WTC11 (cell line): ENCODE measurements around the gene STON2. TPM values are rescaled to one million over a fixed set of nuclear protein-coding genes. Genes with fewer than 3 reads are reported as not detected.

Source experiments
- ATAC-seq: fragments of 200-7000 bp; cut with Tn5 transposase; 2 replicates; pipeline ENCODE4 v1.10.0; 2021; ENCODE audit warnings: mild to moderate bottlenecking, moderate library complexity
- CTCF ChIA-PET: fragments of 300-600 bp; sonication (Branson Sonifier 250); formaldehyde crosslinking; loops from one replicate; lab custom pipeline; 2021; ENCODE audit warnings: antibody characterized with exemption; lab: Charles Lee
- POLR2A ChIA-PET: fragments of 350-600 bp; sonication (Branson Sonifier 250); formaldehyde crosslinking; loops from one replicate; lab custom pipeline; 2021; ENCODE audit warnings: antibody characterized with exemption; lab: Charles Lee
- DNase-seq: peaks from one replicate; pipeline ENCODE4 v3.0.0; 2021; ENCODE audit warnings: low spot score
- H3K27ac Mint-ChIP-seq: 2 replicates; pipeline ENCODE4 v1.8.0; 2021; ENCODE audit warnings: mixed read lengths
- H3K27me3 Mint-ChIP-seq: 2 replicates; pipeline ENCODE4 v1.8.0; 2021; ENCODE audit warnings: low read depth, mild to moderate bottlenecking, moderate library complexity, mixed read lengths
- H3K36me3 Mint-ChIP-seq: 2 replicates; pipeline ENCODE4 v1.8.0; 2021; ENCODE audit warnings: mixed read lengths
- H3K4me1 Mint-ChIP-seq: 2 replicates; pipeline ENCODE4 v1.8.0; 2022; ENCODE audit warnings: mixed read lengths
- H3K4me3 Mint-ChIP-seq: 2 replicates; pipeline ENCODE4 v1.8.0; 2021; ENCODE audit warnings: mild to moderate bottlenecking, moderate library complexity, mixed read lengths
- H3K9me3 Mint-ChIP-seq: 2 replicates; pipeline ENCODE4 v1.8.0; 2021; ENCODE audit warnings: mixed read lengths
- AFF4 ChIP-seq: sonication (generic); formaldehyde crosslinking; IDR thresholded peaks from 2 replicates; pipeline ENCODE4 v1.8.1; 2023; ENCODE audit warnings: mild to moderate bottlenecking, missing genetic modification reagents, borderline replicate concordance
- CBFB ChIP-seq: sonication (generic); formaldehyde crosslinking; IDR thresholded peaks from 2 replicates; pipeline ENCODE4 v1.8.1; 2022; ENCODE audit warnings: mild to moderate bottlenecking, low read depth, missing genetic modification reagents
- ELF4 ChIP-seq: sonication (generic); formaldehyde crosslinking; IDR thresholded peaks from 2 replicates; pipeline ENCODE4 v1.8.1; 2022; ENCODE audit warnings: low read depth, mild to moderate bottlenecking, moderate library complexity, missing genetic modification reagents
- FOXJ3 ChIP-seq: sonication (generic); formaldehyde crosslinking; IDR thresholded peaks from 2 replicates; pipeline ENCODE4 v1.9.0; 2021; ENCODE audit warnings: missing genetic modification reagents, mild to moderate bottlenecking, borderline replicate concordance
- GRHL2 ChIP-seq: fragments of 250-450 bp; sonication (Bioruptor Pico); IDR thresholded peaks from 2 replicates; pipeline ENCODE4 v1.8.0; 2022; ENCODE audit warnings: mild to moderate bottlenecking, moderate library complexity; ENCODE audit not compliant: insufficient replicate concordance, severe bottlenecking
- GTF2I ChIP-seq: fragments of 250-450 bp; sonication (Bioruptor Pico); conservative IDR thresholded peaks from 2 replicates; pipeline ENCODE4 v1.4.0; 2021; ENCODE audit warnings: mild to moderate bottlenecking
- MAX ChIP-seq: sonication (generic); formaldehyde crosslinking; IDR thresholded peaks from 2 replicates; pipeline ENCODE4 v1.8.0; 2022; ENCODE audit warnings: mild to moderate bottlenecking, missing genetic modification reagents
- MXD4 ChIP-seq: fragments of 250-450 bp; sonication (Bioruptor Pico); IDR thresholded peaks from 2 replicates; pipeline ENCODE4 v1.8.0; 2021; ENCODE audit warnings: mild to moderate bottlenecking, moderate library complexity, borderline replicate concordance
- RORB ChIP-seq: fragments of 250-450 bp; sonication (Bioruptor Pico); IDR thresholded peaks from 2 replicates; pipeline ENCODE4 v1.9.0; 2021; ENCODE audit warnings: mild to moderate bottlenecking
- SMAD4 ChIP-seq: sonication (generic); formaldehyde crosslinking; IDR thresholded peaks from 2 replicates; pipeline ENCODE4 v1.8.0; 2022; ENCODE audit warnings: mild to moderate bottlenecking, missing genetic modification reagents
- TEAD4 ChIP-seq: sonication (generic); formaldehyde crosslinking; IDR thresholded peaks from 2 replicates; pipeline ENCODE4 v1.8.0; 2022; ENCODE audit warnings: mild to moderate bottlenecking, missing genetic modification reagents
- USF2 ChIP-seq: sonication (generic); formaldehyde crosslinking; IDR thresholded peaks from 2 replicates; pipeline ENCODE4 v1.8.1; 2023; ENCODE audit warnings: mild to moderate bottlenecking, missing genetic modification reagents, moderate library complexity
- ZNF425 ChIP-seq: fragments of 250-450 bp; sonication (Bioruptor Pico); conservative IDR thresholded peaks from 2 replicates; pipeline ENCODE4 v1.9.0; 2021; ENCODE audit warnings: mild to moderate bottlenecking
- total RNA-seq: library from RNA; stranded (reverse); gene quantifications from 3 replicates; pipeline ENCODE4 v1.2.3, GENCODE V29; 2021
- TF ChIP-seq, protein P1 (sequence below): sonication (generic); formaldehyde crosslinking; IDR thresholded peaks from 2 replicates; pipeline ENCODE4 v1.8.0; 2023; ENCODE audit warnings: mild to moderate bottlenecking, missing genetic modification reagents
- TF ChIP-seq, protein P2 (sequence below): fragments of 250-450 bp; sonication (Bioruptor Pico); IDR thresholded peaks from 2 replicates; pipeline ENCODE4 v1.9.0; 2021; ENCODE audit warnings: mild to moderate bottlenecking
- TF ChIP-seq, protein P3 (sequence below): sonication (generic); formaldehyde crosslinking; IDR thresholded peaks from 2 replicates; pipeline ENCODE4 v1.8.0; 2022; ENCODE audit warnings: mild to moderate bottlenecking, missing genetic modification reagents
- TF ChIP-seq, protein P4 (sequence below): sonication (generic); formaldehyde crosslinking; conservative IDR thresholded peaks from 2 replicates; pipeline ENCODE4 v1.8.1; 2022; ENCODE audit warnings: mild to moderate bottlenecking, missing genetic modification reagents

STON2 gene
- total RNA-seq, 1 experiment from 2014 or later = 69.2 TPM

DNA sequence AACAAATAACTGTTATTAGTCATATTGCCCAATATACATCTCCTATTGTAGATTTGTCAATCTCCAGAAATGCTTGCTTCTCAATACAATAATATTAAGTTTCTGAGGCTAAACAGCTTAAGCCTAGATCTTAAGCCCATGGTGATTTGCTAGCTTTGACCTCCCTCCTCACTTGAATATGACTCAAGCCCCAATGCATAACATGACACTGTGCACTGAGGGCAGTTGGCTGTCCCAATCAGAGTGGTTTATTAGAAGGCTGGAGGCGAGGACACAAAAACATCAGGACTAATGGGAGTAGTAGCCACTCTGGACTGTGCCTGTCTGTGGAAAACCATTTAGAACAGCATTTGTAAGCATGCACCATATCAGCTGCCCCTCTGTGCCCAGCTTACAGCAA, 98.3 kb downstream of the STON2 start (continued):
- TF ChIP-seq ZNF425 (CRISPR knock-in tag) (no peak), GRHL2 (no peak)
- TF ChIP-seq, protein P1, sequence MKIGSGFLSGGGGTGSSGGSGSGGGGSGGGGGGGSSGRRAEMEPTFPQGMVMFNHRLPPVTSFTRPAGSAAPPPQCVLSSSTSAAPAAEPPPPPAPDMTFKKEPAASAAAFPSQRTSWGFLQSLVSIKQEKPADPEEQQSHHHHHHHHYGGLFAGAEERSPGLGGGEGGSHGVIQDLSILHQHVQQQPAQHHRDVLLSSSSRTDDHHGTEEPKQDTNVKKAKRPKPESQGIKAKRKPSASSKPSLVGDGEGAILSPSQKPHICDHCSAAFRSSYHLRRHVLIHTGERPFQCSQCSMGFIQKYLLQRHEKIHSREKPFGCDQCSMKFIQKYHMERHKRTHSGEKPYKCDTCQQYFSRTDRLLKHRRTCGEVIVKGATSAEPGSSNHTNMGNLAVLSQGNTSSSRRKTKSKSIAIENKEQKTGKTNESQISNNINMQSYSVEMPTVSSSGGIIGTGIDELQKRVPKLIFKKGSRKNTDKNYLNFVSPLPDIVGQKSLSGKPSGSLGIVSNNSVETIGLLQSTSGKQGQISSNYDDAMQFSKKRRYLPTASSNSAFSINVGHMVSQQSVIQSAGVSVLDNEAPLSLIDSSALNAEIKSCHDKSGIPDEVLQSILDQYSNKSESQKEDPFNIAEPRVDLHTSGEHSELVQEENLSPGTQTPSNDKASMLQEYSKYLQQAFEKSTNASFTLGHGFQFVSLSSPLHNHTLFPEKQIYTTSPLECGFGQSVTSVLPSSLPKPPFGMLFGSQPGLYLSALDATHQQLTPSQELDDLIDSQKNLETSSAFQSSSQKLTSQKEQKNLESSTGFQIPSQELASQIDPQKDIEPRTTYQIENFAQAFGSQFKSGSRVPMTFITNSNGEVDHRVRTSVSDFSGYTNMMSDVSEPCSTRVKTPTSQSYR (CRISPR knock-in tag) = no peak
- TF ChIP-seq, all 79 proteins: peak for 0

DNA sequence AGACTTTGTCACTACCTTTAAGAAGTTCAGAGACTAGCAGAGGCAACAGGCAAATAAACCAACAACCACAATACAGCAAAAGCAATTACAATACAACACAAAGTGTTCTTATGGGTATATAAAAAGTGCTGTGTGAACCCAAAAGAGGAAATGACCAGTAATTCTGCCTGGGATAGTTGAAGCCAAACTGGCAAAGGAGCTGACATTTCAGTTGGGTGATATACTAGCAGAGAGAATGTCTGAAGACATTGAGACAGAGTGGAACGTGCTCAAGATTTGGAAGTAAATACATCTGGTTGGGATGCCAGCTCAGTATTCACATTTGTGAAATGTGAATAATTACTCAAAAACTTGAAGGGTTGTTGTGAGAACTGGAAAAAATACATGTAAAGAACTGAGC, 98.8 kb downstream of the STON2 start:
- no peak overlapping the region for H3K4me3 Mint-ChIP-seq
- POLR2A ChIA-PET = no interaction called here
- ATAC-seq = no peak

More for the DNA sequence above, 98.8 kb downstream of the STON2 start:
- 0 out of 2 replicates have a peak, but pooled peaks cover 3% of the 10 kb centered on the region for H3K9me3 Mint-ChIP-seq
- TF ChIP-seq, protein P2, sequence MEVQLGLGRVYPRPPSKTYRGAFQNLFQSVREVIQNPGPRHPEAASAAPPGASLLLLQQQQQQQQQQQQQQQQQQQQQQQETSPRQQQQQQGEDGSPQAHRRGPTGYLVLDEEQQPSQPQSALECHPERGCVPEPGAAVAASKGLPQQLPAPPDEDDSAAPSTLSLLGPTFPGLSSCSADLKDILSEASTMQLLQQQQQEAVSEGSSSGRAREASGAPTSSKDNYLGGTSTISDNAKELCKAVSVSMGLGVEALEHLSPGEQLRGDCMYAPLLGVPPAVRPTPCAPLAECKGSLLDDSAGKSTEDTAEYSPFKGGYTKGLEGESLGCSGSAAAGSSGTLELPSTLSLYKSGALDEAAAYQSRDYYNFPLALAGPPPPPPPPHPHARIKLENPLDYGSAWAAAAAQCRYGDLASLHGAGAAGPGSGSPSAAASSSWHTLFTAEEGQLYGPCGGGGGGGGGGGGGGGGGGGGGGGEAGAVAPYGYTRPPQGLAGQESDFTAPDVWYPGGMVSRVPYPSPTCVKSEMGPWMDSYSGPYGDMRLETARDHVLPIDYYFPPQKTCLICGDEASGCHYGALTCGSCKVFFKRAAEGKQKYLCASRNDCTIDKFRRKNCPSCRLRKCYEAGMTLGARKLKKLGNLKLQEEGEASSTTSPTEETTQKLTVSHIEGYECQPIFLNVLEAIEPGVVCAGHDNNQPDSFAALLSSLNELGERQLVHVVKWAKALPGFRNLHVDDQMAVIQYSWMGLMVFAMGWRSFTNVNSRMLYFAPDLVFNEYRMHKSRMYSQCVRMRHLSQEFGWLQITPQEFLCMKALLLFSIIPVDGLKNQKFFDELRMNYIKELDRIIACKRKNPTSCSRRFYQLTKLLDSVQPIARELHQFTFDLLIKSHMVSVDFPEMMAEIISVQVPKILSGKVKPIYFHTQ (CRISPR knock-in tag) = no peak
- no peak for TF ChIP-seq GTF2I
- TF ChIP-seq, protein P3, sequence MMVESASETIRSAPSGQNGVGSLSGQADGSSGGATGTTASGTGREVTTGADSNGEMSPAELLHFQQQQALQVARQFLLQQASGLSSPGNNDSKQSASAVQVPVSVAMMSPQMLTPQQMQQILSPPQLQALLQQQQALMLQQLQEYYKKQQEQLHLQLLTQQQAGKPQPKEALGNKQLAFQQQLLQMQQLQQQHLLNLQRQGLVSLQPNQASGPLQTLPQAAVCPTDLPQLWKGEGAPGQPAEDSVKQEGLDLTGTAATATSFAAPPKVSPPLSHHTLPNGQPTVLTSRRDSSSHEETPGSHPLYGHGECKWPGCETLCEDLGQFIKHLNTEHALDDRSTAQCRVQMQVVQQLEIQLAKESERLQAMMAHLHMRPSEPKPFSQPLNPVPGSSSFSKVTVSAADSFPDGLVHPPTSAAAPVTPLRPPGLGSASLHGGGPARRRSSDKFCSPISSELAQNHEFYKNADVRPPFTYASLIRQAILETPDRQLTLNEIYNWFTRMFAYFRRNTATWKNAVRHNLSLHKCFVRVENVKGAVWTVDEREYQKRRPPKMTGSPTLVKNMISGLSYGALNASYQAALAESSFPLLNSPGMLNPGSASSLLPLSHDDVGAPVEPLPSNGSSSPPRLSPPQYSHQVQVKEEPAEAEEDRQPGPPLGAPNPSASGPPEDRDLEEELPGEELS (CRISPR knock-in tag) = no peak
- no peak for TF ChIP-seq CBFB (CRISPR knock-in tag)
- no peak for TF ChIP-seq RORB (CRISPR knock-in tag)
- no peak for TF ChIP-seq AFF4 (CRISPR knock-in tag)
- no peak for TF ChIP-seq SMAD4 (CRISPR knock-in tag)
- no peak for TF ChIP-seq USF2
- no peak for TF ChIP-seq MXD4 (CRISPR knock-in tag)
- TF ChIP-seq ELF4 (CRISPR knock-in tag) = no peak
- no peak for TF ChIP-seq MAX (CRISPR knock-in tag)
- TF ChIP-seq TEAD4 (CRISPR knock-in tag) = no peak
- no peak for TF ChIP-seq FOXJ3
- TF ChIP-seq, protein P4, sequence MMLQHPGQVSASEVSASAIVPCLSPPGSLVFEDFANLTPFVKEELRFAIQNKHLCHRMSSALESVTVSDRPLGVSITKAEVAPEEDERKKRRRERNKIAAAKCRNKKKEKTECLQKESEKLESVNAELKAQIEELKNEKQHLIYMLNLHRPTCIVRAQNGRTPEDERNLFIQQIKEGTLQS (CRISPR knock-in tag) = no peak
- no peaks in the 10 kb centered on the region for H3K27me3 Mint-ChIP-seq
- H3K4me1 Mint-ChIP-seq = peaks cover 25% of the 10 kb centered on the region
- CTCF ChIA-PET = interaction anchor here (0.6 to 1.5 kb wide), 3 partner anchors 32 to 151 kb away, joined by 3 to 4 read pairs (median 3); no protein-coding TSS in a partner anchor
- no peak overlapping the region for H3K27ac Mint-ChIP-seq
- DNase-seq = no peak
- H3K36me3 Mint-ChIP-seq = peaks cover 5% of the 10 kb centered on the region; the same call in 1 of the 2 replicates
